Ascending aorta (tissue), 2 donors: ENCODE measurements around the gene SLC25A33. TPM values are rescaled to one million over a fixed set of nuclear protein-coding genes. Genes with fewer than 3 reads are reported as not detected.
"Not testable (repeated sequence)": the region's sequence is repeated elsewhere in the genome, so short reads cannot be mapped to it uniquely, and the experiment has no call there.

Experiments used
- DNase-seq, 2 donors: peaks; one replicate each; pipeline ENCODE4 v3.0.0-alpha.2; 2019; ENCODE audit warnings: low spot score in 2 of 2
- H3K27ac ChIP-seq, 2 donors: fragments of 200-600 bp; sonication (generic); one replicate each; pipeline ENCODE4 v1.5.1; 2016 to 2017; ENCODE audit warnings: mild to moderate bottlenecking in 1 of 2
- H3K27me3 ChIP-seq: fragments of 200-600 bp; sonication (generic); one replicate; pipeline ENCODE4 v1.5.1; 2017
- H3K36me3 ChIP-seq, 2 donors: fragments of 200-600 bp; sonication (generic); one replicate each; pipeline ENCODE4 v1.5.1; 2016
- H3K4me1 ChIP-seq, 2 donors: fragments of 200-600 bp; sonication (generic); one replicate each; pipeline ENCODE4 v1.5.1; 2016 to 2017; ENCODE audit warnings: mild to moderate bottlenecking in 1 of 2
- H3K4me3 ChIP-seq, 2 donors: fragments of 200-600 bp; sonication (generic); one replicate each; pipeline ENCODE4 v1.5.1; 2016 to 2017; ENCODE audit warnings: mild to moderate bottlenecking in 1 of 2
- H3K9me3 ChIP-seq, 2 donors: fragments of 200-600 bp; sonication (generic); one replicate each; pipeline ENCODE4 v1.5.1; 2016
- CTCF ChIP-seq, 3 experiments: fragments of 200-600 bp in 2 of 3; fragments of 450-650 bp in 1 of 3; sonication (generic) in 2 of 3; IDR thresholded peaks; one replicate each; pipeline ENCODE4 v1.5.1; 2016 to 2019; ENCODE audit warnings: antibody characterized with exemption in 3 of 3, mild to moderate bottlenecking in 1 of 3, moderate library complexity in 1 of 3
- intact Hi-C: fragments of 100-400 bp; cut with DNase I; formaldehyde crosslinking; loops from one replicate; pipeline ENCODE4 v1.15.1; 2023
- total RNA-seq: library from RNA; depleted of rRNA; stranded (reverse); fragments of >200 nt; gene quantifications from one replicate; pipeline ENCODE4 v1.1.0, GENCODE V29; 2016

SLC25A33 gene
- total RNA-seq, 1 donor from 2014 or later, result 0.11 TPM

- Histone ChIP-seq H3K9me3 (no peaks in the 10 kb centered on the region), H3K36me3 (no peaks in the 10 kb centered on the region), H3K4me1 (peaks cover 0 to 8% of the 10 kb centered on the region in 2 donors), H3K27ac (no peak overlapping the region), H3K4me3 (no peak overlapping the region), H3K27me3 (no peaks in the 10 kb centered on the region)
- intact Hi-C loops, result no loop called here
- no peak for DNase-seq
- TF ChIP-seq CTCF (IDR thresholded peaks at IDR 0.05), result no peak
These were observed 18.4 kb downstream of the SLC25A33 start for GRCh38 chr1:9557624-9558023.

DNA sequence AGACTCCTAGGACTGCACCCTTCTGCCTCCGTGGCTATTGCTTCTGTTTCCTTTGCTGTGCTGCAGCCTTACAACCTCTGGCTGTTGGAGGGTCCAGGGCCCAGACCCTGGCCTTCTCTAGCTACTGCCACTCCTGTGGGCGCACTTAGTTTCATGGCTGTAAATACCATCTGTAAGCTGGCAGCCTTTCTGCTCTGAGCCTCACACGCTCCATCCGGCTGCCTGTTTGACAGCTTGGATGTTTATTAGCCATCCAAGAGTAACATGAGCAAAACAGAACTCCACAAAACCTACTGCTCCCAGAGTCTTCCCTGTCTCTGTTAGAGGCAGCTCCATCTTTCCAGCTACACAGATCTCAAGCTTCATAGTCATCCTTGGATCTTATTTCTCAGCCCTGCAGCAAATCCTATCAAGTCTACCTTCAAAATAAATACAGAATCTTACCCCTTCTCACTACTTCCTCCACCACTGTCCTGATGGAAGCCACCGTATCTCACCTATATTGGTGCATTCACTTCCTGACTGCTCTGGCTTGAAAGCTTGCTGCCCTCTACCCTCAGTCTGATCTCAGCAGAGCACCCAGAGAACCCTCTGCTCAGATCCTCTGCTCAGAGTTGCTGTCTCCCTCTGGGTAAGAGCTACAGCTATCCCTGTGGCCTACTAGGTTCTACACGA lies 19.1 kb downstream of the SLC25A33 start:
- no peak for TF ChIP-seq CTCF (IDR thresholded peaks at IDR 0.05)
- peaks cover 0 to 8% of the 10 kb centered on the region in 2 donors for H3K4me1 ChIP-seq
- no peaks in the 10 kb centered on the region for H3K9me3 ChIP-seq
- no peak overlapping the region for H3K4me3 ChIP-seq
- no peak overlapping the region for H3K27ac ChIP-seq
- DNase-seq, result no peak
- intact Hi-C loops, result no loop called here
- H3K27me3 ChIP-seq, result no peaks in the 10 kb centered on the region
- H3K36me3 ChIP-seq, result no peaks in the 10 kb centered on the region

DNA sequence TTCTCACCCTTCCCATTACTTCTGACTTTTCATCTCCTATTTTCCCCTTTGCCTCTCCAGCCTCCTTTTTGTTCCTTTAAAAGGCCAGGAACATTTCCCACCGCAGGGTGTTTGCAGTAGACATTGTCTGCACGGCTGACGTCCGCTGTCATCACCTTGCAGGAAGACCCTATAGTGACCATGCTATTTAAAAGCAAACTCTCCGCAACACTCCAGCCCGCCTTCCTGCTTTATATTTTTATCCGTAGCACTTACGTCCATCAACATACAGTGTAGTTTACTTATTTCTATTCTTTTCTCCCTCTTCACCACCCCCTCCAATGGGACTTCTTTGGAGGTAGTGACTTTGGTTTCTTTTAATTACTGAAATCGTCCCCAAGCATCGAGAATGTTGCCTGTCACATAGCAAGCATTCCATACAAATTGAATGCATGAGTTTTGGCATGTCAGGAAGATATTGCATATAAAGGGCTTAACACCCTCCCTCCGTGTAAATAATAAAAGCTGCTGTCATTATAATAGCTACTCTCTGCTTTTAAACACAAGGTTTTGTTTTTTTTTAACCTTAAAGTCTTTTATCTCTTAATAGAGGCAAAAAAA lies 19.8 kb downstream of the SLC25A33 start:
- Histone ChIP-seq H3K27ac (no peak overlapping the region), H3K9me3 (no peaks in the 10 kb centered on the region), H3K27me3 (no peaks in the 10 kb centered on the region), H3K4me3 (no peak overlapping the region), H3K36me3 (no peaks in the 10 kb centered on the region), H3K4me1 (peaks cover 0 to 8% of the 10 kb centered on the region in 2 donors)
- DNase-seq, result no peak
- intact Hi-C loops, result no loop called here
- no peak for TF ChIP-seq CTCF (IDR thresholded peaks at IDR 0.05)

GRCh38 chr1:9559673-9560072 lies 20.4 kb downstream of the SLC25A33 start:
- intact Hi-C loops, result no loop called here
- no peak for DNase-seq

GRCh38 chr1:9560090-9560489 lies 20.8 kb downstream of the SLC25A33 start:
- not testable (repeated sequence) for DNase-seq

More at GRCh38 chr1:9559673-9560072, 20.4 kb downstream of the SLC25A33 start:
- Histone ChIP-seq H3K36me3 (no peaks in the 10 kb centered on the region), H3K4me3 (no peak overlapping the region), H3K27me3 (no peaks in the 10 kb centered on the region), H3K27ac (no peak overlapping the region), H3K4me1 (peaks cover 0 to 8% of the 10 kb centered on the region in 2 donors), H3K9me3 (no peaks in the 10 kb centered on the region)
- TF ChIP-seq CTCF (IDR thresholded peaks at IDR 0.05), result no peak

GRCh38 chr1:9561429-9561828 lies 22.2 kb downstream of the SLC25A33 start:
- Histone ChIP-seq H3K27ac (no peak overlapping the region), H3K9me3 (no peaks in the 10 kb centered on the region), H3K36me3 (no peaks in the 10 kb centered on the region), H3K27me3 (no peaks in the 10 kb centered on the region), H3K4me1 (peaks cover 0 to 2% of the 10 kb centered on the region in 2 donors), H3K4me3 (no peak overlapping the region)
- intact Hi-C loops, result no loop called here
- TF ChIP-seq CTCF (IDR thresholded peaks at IDR 0.05), result no peak
- no peak for DNase-seq

More at GRCh38 chr1:9560090-9560489, 20.8 kb downstream of the SLC25A33 start:
- H3K4me1 ChIP-seq, H3K27me3 ChIP-seq, H3K4me3 ChIP-seq, H3K36me3 ChIP-seq, intact Hi-C loops, H3K27ac ChIP-seq, H3K9me3 ChIP-seq: not testable (repeated sequence)
